Measurements from ENCODE around the gene NANOS3. TPM values are rescaled to one million over a fixed set of nuclear protein-coding genes. Genes with fewer than 3 reads are reported as not detected.

The NANOS3 gene
- total RNA-seq, 1 donor from 2014 or later, result not detected

DNA sequence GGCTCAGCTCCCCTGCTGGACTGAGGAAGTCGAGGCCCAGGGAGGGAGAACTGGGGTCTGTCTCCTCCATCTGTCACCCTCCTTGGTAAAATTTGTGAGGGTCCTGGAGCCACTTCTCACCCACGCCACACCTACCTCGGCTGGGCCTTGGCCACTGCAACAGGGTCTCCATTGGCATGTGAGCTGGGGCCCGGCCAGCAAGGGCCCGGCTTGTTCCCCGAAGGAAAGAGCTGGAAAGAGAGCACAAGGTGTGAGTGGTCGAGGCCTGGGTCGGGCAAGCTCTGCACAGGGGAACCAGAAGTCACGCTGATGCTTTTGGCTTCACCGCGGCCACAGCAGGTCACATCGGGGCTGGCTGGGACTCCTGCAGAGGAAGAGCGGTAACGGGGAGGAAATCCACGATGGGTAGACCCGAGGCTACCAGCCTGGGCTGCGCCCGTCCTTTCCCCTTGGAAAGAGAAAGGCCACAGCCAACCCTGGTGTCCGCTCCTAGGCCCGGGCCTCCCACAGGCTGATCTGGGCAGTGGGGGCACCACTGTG is 9.0 kb downstream of the NANOS3 start:
- ATAC-seq, result no peak

DNA sequence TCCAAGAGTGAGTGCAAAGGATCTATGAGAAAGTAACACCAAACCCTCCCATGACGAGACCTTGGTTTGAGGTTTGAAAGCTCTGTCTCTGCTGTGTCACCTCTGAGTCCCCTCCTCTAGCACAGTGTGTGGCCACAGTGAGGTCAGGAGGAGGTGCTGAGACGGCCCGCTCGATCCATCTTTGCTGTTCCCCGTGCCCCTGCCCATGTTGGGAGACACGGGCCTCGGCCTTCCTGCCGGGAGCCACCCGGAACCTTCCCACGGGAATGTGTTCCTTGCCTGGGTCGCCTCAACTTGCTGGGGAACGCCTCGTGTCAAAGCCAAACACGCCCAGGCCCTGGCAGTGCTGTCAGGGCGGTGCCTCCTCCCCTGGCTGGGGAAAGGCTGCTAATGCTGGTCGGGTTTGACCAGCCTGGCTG is 10.1 kb downstream of the NANOS3 start:
- ATAC-seq, result peak; percentile 48

DNA sequence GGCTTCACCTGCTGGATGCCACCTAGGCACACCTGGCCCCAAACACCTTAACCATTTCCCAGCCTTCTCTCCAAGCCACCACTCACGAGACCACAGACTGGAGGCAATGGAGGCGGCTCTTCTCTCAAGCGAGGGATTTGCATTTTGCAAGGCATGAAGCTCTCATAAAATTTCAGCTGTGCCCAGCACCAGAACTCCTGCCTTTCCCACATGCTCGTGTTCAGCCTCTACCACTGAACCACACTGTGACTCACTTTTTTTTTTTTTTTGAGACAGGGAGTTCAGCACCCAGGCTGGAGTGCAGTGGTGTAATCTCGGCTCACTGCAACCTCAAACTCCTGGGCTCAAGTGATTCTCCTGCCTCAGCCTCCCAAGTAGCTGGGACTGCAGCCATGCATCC is 10.6 kb downstream of the NANOS3 start:
- ATAC-seq, result peak; percentile 50

DNA sequence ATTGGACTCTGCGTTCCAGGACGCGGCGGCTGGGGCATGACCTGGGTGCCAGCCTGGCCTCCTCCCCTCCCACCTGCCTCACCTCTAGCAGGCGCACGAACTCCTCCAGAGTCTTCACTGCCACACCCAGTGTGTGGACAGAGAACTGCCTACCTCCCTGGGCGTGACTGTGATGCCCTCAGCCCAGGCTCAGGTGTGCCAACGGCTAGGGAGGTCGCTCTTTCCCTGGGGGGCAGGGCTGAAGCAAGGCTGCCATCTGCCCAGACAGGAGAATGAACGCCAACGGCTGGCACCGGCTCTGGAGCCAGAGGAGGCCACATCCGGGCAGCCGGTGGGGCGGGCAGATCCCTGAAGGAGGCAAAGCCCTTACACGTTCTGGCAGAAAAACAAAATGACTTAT is 11.3 kb downstream of the NANOS3 start:
- peak; percentile 77 for ATAC-seq

DNA sequence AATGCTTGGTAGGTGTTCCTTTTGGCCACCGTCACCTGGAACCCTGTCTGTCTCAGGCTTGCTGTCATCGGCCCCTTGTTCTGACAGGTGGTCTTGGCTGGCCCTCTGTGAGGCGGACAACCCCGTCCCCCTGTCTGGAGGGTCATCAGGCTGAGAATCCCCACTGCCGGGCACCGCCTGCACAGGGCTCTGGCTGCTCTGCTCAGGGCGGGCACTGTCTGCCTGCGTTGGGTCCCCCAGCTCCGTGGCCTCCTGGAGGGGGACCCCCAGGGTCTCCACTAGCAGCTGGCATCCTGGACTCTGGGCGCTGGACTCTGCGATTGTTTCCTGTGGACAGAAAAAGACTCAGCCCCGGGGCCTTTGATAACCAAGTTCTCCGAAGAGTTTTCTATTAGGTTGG is 13.2 kb downstream of the NANOS3 start:
- no peak for ATAC-seq

DNA sequence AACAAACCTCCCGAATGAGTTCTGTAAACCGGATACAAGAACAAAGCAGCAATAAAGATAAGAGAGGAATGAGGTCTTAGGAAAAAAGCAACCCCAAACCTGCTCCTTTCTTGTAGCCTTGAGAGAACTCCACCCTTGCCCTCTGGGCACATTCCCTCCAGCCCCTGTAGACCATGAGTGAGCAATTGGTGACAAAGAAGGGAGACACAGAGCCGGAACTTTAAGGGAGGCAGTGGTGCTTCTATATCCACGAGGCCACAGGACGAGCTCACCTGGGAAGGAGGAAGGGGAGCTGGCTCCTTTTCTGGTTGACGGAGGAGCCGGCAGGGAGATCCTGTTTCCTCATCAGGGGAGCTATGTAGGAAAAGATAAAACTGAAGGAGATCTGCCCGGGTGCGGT is 15.9 kb downstream of the NANOS3 start:
- ATAC-seq, result no peak

DNA sequence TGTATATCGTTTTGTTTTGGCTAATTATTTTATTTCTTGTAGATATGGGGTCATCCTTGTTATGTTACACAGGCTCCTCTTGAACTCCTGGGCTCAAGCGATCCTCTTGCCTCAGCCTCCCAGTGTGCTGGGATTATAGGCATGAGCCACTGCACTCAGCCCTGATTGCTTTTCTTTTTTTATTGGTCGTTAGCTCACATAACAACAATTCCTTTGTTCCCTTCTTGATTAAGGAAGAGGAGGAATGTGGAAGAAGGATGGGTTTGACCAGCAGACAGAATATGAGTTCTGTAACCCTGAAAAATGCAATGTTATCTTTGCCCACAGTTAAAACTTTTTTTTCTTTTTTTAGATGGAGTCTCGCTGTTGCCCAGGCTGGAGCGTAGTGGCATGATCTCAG is 17.6 kb downstream of the NANOS3 start:
- no peak for ATAC-seq

DNA sequence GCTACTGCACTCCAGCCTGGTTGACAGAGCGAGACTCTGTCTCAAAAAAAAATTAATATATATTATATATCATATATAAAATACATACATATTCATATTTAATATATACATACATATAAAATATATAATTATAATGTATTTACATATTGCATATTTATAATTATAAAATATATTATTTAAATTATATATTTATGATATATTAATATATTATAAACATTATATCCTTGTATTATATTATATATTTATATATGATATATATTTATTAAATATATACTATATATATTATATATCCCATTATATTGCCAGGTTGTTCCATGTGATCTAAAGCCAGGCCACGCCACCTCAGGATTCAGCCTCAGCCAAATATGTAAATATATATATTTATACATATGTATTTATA is 19.3 kb downstream of the NANOS3 start:
- ATAC-seq, result no peak

- no peak for ATAC-seq
Observed at GRCh38 chr19:13899393-13899792, 22.5 kb downstream of the NANOS3 start.

GRCh38 chr19:13899912-13900584 is 23.1 kb downstream of the NANOS3 start:
- ATAC-seq, result no peak

GRCh38 chr19:13902993-13903555 is 26.1 kb downstream of the NANOS3 start:
- no peak for ATAC-seq

- ATAC-seq, result peak; percentile 96
Observed at GRCh38 chr19:13905634-13906520, 28.9 kb downstream of the NANOS3 start, which contains the start of the genes BRME1 and CC2D1A. TSS of gene BRME1 (minus strand) at chr19:13906117. CDS start at chr19:13904892, 1,225 bp downstream. TSS of gene CC2D1A (plus strand) at chr19:13906201. CDS start at chr19:13906442, 241 bp downstream.

GRCh38 chr19:13906521-13906904 is 29.6 kb downstream of the NANOS3 start:
- ATAC-seq, result peak; percentile 83

DNA sequence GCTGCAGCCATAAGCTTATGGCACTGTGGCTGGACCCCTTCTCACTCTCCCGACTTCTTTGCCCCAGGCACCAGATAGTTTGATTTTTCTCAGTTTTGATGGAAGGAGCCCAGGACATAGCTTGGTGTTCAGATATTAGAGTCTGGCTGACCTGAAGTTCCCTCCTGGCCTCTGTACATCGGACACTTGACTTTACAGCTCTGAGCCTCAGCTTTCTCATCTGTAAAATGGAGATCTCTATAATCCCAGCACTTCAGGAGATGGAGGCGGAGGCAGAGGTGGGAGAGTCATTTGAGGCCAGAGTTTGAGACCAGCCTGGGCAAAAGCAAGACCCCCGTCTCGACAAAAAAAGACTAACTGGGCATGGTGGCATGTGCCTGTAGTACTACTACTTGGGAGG is 30.0 kb downstream of the NANOS3 start:
- ATAC-seq, result no peak

GRCh38 chr19:13908674-13909073 is 31.7 kb downstream of the NANOS3 start:
- no peak for ATAC-seq

GRCh38 chr19:13909430-13909829 is 32.5 kb downstream of the NANOS3 start:
- ATAC-seq, result no peak

DNA sequence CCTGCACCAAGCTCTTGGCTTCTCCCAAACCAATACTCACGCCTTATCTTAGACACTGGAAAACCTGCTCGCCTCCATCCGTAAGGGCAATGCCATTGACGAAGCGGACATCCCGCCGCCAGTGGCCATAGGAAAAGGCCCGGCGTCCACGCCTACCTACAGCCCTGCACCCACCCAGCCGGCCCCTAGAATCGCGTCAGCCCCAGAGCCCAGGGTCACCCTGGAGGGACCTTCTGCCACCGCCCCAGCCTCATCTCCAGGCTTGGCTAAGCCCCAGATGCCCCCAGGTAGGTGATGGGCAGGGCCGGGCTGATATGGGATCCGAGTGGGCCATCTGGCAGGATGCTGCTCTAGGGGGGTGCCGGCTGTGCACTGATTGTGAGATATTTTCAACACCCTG is 36.4 kb downstream of the NANOS3 start:
- ATAC-seq, result no peak

GRCh38 chr19:13914777-13915176 is 37.8 kb downstream of the NANOS3 start:
- ATAC-seq, result no peak

DNA sequence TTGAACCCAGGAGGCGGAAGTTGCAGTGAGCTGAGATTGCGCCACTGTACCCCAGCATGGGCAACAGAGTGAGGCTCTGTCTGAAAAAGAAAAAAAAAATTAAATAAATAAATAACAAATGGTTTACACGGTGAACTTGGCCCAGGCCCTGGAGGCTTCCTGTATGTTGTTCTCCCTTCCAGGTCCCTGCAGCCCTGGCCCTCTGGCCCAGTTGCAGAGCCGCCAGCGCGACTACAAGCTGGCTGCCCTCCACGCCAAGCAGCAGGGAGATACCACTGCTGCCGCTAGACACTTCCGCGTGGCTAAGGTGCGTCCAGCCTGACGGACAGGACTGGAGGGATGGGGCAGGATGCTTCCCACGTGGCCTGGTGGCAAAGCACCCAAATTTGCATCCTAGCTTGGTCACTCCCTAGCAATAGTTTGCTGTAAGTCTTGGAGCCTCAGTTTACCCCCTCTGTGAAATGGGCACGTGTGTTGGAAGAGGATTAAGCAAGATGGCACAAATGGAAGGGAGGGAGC is 41.0 kb downstream of the NANOS3 start:
- no peak for ATAC-seq

GRCh38 chr19:13918726-13919411 is 41.9 kb downstream of the NANOS3 start:
- ATAC-seq, result peak; percentile 9

GRCh38 chr19:13920524-13920923 is 43.6 kb downstream of the NANOS3 start:
- no peak for ATAC-seq
